DMS 273 (cell line): ENCODE data around the gene IGSF22.

Experiments
- DNase-seq: peaks from one replicate; lab custom pipeline; 2025; ENCODE audit not compliant: unreplicated experiment; lab: John Stamatoyannopoulos, UW

Gene IGSF22

DNA sequence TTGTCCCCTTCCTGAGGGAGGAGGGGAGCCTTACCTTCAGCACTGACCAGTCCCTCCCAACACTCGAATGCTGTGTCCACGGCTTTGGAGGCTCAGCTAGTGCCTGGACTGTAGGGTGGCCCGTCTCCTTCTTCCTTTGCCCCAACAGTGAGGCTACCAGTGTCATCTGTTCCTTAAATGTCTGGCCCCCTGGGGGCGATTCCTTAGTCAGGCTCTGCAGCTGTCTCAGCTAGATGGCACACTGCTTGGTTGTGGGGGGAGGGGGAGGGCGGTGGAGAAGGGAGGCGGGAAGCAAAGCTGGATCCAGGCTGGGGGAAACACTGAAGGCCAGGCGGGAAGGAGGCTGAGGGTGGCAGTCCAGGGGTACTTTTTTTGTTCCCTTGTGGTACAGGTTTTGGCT lies at the start of gene IGSF22:
Gene IGSF22 (minus strand): TSS at position 149 of the 400 bp plus-strand sequence. CDS start 1,952 bp downstream, outside the sequence.
- peak; percentile 17 for DNase-seq

DNA sequence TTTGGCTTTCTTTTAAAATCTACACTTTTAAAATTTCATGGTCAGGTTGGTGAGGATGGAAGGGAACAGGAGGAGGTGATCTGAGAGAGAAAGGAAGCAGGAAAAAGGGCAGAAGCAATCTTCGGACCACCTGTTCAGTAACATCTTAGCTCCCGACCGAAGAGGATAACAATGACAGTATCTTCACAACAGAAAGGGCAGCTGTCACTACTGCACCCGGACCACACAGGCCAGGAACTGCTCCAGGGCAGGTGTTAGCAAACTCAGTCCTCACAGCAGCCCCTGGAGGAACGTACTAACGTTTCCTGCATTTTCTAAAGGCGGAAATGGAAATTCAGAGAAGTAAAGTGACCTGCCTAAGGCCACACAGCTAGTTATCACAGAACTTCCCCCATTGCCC lies 48.8 kb upstream of the IGSF22 start:
- no peak for DNase-seq

DNA sequence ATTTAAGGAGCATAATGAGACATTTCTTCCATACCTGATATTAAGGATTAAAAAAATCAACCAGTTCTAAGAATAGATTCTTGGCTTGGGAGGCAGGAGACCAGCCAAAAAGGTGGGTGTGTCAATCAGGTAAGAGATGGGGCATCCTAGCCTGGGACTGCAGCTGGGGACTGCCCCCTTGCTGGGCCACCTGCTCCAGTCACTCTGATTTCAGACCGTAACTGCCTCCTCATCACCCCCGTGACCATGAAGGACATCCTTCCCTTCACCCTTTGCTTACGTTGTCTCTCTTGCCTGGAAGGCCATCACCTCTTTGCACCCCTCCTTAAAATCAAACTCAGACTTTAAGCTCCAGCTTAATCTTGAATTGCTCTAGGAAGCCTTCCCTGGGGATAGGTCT lies 47.7 kb upstream of the IGSF22 start:
- DNase-seq, result no peak

DNA sequence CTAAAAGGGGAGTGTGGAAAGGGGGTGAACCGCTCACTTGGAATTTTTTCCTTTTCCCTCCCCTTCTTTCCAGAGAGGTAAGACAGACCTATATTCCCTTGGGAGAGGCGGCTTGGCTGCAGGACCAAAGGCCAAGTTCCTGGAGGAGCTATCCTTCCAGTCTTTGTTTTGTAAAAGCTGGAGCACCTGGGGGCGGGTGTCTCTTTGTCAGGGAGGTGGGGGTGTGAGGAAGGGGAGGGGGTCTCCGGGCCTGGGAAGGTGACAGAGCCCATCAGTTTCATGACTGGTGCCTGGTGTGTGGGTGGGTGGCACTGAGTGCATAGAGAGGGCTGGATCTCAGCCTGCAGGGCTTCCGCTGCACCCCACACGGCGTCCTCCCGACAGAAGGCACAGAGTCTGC lies 47.1 kb upstream of the IGSF22 start:
- DNase-seq, result no peak

DNA sequence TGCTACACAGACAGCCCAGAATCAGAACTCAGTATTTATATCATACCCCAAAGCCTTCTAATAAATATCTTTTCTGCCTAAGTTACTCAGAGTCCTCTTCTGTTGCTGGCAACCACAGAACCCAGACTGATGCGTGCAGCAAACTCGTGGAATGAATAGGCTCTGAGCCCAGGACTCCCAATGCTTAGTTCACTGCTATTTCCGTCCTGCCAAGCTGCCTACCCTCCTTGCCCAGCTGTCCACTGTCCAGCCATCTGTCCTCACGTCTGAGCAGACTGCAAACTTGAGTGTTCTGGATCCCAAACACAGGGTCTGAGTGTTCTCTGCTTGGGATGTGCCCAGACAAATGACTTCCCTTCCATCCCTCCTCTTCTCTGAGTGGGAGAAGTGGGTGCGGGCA lies 46.2 kb upstream of the IGSF22 start:
- peak; percentile 61 for DNase-seq

DNA sequence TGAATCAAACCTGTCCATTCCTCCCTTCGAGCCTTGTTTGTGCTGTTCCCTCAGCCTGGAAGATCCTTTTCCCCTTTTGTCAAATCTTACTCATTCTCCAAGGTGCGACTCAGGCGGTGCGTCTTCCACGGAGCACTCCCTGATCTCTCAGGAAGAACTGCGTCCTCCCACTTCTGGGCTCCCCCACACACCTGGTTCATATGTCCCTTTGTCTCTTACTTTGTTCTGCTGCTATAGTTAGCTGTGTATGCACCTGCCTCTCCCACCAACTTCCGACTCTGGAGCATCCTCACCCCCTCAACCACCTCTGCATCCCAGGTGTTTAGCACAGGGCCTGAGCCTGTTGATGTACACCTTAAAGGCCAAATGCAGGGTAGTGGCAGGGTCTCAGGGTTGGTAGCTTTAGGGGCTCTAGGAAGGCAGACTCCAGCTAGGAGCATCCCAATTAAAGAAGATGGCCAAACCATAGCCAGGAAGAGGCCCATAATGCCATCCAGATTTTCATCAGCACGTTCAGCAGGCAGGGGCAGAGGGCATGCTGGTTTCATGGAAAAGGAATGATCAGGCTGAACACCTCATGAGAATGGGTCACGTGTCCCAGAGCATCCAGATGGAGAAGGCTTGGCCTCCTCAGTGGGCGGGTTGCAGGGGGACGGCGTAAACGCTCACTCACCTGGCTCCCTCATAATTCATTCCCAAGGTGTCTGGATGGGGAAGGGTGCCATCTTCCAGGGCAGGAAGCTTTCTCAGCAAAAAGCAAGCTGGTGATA lies 45.5 kb upstream of the IGSF22 start:
- DNase-seq, result no peak

DNA sequence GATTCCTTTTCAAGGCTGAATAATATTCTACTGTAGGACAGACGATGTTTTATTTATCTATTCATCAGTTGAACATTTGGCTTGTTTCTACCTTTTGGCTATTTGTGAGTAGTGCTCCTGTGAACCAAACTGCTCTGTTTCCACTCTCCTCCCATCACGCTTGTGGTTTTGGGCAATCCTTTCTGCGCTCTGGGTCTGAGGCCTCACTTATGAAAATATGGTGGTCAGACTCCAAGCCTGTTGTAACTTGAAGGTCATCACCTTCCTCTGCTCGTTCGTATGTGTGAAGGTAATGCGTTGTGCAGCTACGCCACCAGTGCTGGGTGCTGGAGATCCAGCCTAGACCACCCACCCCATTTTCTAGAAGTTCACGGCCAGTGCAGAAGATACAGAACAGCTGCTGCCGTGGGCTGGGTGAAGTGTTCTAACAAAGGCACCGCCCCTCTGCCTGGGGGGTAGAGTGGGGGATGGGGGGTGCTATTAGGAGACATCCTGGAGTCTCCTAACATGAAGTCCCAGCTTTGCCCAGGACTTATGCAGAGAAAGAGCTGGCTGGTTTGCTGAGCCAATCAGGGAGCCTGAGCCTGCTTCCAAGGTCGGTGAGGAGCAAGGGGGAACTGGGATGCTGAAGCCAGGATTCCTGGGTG lies 44.6 kb upstream of the IGSF22 start:
- no peak for DNase-seq

DNA sequence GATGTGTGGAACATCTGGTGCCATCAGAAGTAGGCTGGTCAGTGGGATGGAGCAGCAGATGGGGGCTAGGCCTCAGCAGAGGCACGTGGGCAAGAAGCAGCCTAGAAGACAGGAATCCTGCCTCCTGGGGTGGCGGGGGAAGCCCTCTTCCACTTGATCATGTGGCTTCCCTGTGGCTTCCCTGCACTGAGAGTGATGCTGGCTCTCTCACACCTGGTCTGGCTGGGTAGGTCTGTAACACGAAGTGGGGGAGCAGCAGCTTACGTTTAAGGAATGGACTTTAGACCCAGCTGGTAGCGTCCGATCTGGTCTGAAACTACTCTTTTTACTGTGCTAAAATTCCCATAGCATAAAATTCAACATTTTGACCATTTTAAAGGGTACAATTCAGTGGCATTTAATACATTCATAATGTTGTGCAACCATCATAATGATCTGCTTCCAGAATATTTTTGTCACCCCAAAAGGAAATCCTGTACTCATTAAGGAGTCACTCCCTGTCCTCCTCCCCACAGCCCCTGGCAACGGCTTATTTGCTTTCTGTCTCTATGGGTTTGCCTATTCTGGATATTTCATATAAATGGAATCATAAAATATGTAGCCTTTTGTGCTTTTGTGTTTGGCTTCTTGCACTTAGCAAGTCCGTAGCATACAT lies 43.9 kb upstream of the IGSF22 start:
- DNase-seq, result peak; percentile 4

DNA sequence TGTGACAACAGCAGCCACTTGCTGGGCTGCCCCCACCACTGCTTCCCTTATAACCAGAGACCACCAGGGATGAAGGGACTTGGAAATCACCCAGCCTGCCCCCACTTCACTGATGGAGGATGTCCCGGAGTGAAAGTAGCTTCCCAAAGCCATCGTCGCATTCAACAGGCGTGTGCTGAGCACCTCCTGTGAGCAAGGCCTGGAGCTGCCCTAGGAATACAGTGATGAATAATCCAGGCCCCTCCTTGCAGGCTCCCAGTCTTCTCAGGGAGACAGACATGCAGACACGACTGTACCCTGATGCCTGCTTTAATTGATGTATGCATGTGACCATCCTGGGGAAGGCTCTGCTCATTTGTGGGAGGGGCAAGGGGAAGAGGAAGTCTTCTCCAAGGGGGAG lies 43.0 kb upstream of the IGSF22 start:
- DNase-seq, result no peak

DNA sequence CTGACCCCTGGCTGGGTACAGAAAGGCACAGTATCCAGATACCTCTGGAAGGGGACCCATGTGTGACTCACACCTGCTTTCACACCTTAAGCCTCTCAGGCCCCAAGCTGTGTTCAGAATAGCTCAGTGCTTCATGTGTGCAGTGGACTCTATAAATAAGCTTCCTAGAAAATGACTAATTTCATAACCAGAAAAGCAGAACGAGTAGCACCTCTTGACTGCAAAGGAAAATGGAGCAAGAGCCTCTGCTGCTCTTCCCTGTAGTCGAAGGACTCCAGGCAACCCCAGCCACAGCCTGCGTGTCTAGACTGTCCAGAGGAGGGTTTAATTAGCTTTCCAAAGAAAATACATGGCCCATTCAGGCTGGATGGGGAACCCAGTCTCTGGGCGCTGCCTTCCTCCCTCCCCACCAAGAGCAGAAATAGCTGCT lies 42.5 kb upstream of the IGSF22 start:
- DNase-seq, result no peak

DNA sequence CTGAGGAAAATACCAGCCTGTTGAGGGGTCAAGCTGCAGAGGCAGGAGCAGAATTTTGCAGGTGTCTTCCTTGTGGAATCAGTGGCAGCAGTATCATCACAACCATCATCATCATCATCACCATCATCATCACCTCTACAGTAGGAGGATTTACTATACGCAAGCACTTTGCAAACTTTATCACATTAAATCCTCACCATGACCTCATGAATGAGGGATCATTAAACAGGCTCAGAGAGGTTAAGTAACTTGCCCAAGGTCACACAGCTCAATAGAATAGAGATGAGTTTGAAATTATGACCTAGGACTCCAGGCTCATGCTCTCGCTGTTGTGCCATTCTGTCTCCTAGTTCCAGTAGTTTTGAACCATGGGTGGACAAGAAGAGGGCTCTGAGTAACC lies 40.0 kb upstream of the IGSF22 start:
- no peak for DNase-seq

DNA sequence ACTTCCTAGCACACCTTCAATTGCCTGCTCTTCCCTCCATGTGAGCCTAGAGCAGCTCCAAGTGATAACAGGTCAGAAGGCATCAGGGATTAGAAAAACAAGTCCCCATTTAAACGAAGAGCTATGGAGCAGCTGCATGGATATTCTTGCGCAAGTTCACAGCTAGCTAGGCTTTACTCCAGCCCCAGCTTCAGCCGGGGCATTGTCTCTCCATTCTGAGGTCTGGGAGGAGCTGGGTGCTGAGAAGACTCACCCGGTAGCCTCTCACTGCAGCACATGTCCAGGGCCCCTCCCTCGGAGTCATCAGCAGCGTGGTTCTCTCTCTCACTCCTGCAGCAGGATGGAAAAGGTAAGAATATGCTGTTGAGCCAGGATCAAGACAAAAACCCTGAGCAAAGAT lies 39.6 kb upstream of the IGSF22 start:
- no peak for DNase-seq

DNA sequence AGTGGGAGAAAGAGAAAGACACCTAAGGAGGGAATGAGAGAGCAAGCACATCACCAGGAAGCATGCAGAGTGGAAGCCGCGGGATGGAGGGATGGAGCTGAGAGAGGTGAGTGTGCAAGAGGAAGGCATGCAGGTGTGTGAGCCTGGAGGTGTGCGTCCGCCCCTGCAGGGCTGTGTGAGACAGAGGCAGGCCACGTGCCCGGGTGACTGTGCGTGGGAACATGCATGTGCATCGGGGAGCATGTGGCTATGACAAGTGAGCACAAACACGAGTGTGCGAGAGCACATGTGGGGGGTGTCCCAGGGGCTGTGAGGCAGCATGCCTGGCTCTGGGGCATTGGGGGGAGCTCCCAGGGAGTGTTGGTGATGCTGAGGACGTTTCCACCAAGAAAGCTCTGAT lies 35.8 kb upstream of the IGSF22 start:
- no peak for DNase-seq

DNA sequence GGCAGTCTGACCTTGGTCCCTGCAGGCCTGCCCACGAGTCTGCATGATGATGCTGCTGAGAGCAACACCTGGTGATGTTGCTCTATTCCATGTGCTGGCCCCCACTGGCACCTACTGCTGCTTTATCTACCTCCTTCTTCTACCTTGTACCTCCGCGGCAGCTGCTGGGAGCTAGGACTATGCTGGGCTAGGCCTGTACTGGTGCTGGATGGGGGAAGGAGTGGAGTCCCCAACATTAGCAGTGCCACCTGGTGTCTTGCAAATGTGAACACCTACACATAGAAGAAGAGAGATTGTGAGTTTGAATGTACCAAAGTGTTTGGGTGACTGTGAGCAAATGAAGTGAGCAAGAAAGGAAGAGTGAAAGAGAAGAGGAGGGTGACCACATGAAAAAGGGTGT lies 35.2 kb upstream of the IGSF22 start:
- DNase-seq, result no peak

DNA sequence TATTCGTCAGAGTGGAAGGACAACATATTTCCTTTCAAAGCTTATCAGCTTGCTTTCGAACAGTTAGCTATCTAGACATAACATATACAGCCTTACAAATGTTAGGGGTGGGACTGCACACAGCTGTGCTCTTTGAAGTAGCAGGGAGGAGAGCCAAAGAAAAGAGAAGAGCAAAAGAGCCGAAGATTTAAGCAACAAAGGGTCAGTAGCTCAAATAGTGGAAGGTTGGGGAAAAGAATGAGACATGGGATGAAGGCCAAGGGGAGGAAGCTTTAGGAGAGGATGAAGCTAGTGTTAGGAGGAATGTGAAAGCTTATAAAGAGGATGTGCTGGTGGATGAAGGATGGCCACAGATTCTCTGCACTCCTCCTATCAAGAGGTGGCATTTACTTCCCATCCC lies 31.8 kb upstream of the IGSF22 start:
- no peak for DNase-seq

DNA sequence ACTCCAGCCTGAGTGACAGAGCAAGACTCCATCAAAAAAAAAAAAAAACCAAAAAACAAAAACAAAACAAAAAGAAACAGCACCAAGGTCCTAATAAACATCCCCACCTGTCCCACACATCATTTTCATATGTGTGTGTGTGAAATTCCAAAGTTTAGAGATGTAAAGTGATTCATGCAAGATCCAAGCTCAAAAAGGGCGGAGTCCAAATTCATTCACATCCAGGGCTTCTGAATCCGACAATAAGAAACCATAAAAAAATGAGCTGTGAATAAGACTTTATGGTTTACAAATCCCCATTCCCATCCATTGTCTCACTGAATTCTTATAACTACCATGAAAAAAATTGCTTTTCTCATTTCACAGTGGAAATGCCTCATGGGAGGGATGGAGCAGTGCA lies 30.9 kb upstream of the IGSF22 start:
- no peak for DNase-seq

DNA sequence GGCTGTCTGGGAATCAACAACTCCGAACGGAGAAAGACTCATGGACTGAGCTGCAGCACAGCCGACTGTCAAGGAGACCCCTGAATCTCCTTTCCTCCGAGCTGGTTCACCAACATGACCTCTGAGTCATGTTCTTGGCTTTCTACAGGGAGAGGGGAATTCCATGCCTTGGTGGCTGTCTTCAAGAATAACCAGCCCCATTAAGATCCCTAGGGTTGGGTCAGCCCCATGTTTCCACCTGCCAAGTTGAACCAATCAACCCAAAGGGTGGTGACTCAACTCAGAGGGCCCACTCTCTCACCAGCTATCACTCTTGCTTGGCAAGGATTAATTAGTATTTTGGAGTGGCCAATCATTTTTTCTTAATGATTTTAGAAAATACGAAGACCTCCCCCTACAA lies 28.3 kb upstream of the IGSF22 start:
- DNase-seq, result no peak

DNA sequence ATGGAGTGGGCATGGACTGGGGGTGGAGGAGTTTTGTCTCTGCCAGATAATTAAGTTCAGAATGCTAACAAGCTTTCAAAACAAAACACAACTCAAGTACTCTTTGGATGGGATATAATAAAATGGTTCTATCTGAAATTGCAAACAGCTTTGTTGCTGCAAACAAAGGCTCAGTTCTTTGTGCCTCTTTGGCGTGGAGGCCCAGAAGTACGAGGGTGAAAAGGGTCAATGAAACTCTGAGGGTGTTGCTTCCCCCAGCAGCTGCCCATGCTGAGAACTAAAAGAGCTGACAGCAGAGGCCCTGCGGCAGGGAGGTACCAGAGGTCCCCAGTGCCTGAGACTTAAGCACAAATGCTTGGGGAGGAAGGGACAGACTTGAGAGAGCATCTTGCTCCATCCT lies 26.5 kb upstream of the IGSF22 start:
- DNase-seq, result no peak

DNA sequence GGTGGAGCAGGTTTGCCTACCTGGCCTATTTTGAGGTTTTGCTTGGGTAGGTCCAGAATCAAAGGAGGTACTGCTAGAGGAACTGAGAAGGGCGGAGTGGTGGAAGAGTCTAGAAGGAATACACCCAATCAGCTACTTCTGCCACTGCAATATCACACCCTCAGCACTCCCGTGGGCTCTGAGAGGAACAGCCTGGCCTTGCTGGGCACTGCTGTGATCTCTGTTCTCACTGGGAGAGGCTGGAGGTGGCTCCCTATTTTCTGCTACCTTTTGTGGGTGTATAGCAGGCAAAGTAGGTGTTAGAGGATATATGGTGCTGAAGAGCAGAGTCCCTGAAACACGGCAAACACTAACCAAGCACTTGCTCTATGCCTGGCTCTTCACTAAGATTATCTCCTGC lies 25.0 kb upstream of the IGSF22 start:
- DNase-seq, result no peak

DNA sequence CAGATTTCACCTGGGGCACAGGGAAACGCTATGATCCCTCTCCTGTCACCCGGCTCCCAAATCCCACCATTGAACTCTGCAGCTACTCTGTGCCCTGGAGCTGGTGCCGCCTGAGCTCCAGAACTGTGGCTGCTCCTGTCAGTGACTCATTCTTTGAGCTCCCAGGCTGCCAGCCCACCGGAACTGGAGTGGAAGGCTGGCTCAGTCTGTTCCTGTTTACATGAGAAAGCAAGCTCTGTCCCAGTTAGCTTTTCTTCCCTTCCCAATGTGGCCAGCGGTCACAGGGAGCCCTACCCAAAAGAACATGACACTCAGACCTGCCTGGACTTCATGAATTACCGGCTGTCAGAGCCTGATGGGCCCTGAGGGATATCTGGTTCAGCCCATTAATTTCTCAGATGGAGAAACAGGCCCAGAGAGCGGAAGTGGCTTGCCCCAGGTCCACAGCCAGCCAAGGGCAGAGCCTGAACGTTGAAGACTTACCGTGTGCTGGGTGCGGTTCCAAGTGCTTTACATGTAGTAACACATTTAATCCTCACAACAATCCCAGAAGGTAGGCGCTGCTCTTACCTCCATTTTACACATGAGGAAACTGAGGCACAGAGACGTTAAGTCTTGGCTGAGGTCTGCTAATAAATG lies 23.8 kb upstream of the IGSF22 start:
- no peak for DNase-seq

DNA sequence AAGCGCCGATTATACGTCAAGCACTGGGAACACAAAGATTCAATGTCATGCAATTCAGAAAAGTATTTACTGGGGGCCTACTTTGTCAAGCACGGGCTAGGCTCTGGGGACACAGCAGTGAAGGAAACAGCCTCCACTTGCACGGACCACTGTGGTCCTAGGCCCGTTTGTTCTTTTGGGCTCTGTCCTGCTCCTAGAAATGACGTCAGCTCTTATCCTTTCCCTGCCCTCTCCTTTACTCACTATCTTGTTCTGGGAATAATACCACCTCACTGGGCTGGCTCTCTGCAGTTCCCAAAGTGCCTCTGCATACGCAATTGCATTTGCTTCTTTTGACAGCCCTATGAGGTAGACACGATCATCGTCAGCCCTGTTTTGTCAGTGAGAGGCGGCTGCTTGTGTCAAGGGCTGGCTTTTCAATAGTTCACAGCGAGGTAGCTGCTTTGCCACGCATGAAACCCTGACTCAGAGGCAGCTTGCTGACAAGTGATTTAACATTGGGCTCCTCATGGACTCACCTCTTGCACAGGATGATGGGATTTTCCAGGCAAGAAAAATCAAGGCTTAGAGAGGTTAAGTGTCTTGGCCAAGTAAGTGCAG lies 22.9 kb upstream of the IGSF22 start:
- DNase-seq, result no peak
